GM18520 (cell line): Measurements from ENCODE around the gene C17orf107.
A peak's percentile ranks its signal among the peaks of the same experiment; 100 is the strongest.

Experiments
- ATAC-seq: cut with Tn5 transposase; IDR thresholded peaks from one replicate; pipeline ENCODE4 v1.9.1; 2021; ENCODE audit not compliant: unreplicated experiment

Gene C17orf107

GRCh38 chr17:4948166-4948930 is 49.0 kb downstream of the C17orf107 start, which contains the start of gene PFN1:
Gene PFN1 (minus strand): TSS chr17:4948530. CDS start chr17:4948394, 136 bp downstream.
- ATAC-seq = no peak

GRCh38 chr17:4948931-4949320 is 49.6 kb downstream of the C17orf107 start:
- ATAC-seq = peak; percentile 16

- ATAC-seq = peak; percentile 31
Observed at GRCh38 chr17:4949321-4950074, 50.2 kb downstream of the C17orf107 start.

DNA sequence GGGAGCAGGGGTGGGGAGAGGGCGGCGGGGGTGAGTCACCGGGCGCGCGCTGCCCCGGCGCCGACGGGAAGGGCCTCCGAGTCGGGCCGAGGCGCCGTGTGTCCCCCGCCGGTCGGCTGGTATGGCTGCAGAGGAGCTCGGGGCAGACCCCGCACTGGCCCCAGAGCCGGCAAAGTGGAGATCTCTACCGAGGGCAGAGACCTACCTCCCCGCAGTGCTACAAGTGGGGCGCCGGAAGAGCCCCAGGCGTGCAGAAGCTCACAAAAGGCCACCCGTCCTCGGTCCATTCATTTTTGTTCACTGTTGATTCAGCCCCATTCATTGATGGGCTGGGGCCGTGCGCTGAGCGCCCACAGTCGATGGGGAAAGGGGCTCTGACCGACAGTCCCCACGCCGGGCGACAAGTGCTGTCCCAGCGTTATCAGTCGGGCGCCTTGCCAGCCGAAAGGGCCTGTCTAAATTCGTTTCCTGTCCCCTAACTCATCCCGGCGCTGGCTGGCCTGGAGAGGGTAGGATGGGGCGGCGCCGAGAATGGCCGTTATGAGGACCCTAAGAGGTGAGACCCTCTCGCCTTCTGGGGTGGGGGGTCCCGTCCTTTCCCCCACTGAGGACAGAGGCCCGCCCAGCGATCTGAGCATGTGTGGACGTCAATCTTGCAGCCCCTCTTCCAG is 50.9 kb downstream of the C17orf107 start:
- ATAC-seq = no peak

DNA sequence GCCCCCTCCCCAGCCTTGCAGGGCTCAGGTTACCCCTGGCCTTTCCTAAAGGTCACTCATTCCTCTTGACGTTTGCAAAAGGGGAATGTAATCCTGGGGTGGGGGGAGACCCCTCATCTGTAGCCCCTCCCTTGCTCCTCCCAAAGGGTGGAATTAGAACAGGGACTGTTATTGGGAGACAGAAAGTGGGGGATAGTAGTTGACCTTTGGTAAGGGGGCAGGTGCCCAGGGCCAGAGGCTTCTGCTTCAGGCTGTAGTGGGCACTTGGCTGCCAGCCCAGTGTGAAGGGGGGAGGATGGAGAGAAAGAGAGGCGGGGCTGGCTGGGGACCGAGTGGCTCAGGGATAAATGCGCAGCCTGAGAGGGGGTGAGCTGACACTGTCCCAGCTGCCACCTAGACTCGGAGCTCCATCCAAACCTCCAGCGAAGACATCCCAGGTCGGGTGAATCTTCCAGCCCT is 51.4 kb downstream of the C17orf107 start, which contains the start of gene ENO3:
TSS of gene ENO3 (plus strand) at position 374 of the 459 bp plus-strand sequence. CDS start 711 bp downstream, outside the sequence.
- ATAC-seq = no peak

- no peak for ATAC-seq
Observed at GRCh38 chr17:4951486-4951885, 52.1 kb downstream of the C17orf107 start.
